Small intestine (tissue), 7 donors: ENCODE measurements around the gene SNRPA. TPM values are rescaled to one million over a fixed set of nuclear protein-coding genes. Genes with fewer than 3 reads are reported as not detected.
"Not testable (repeated sequence)": the region's sequence is repeated elsewhere in the genome, so short reads cannot be mapped to it uniquely, and the experiment has no call there.

ENCODE experiments used
- DNase-seq, 2 donors: peaks; one replicate each; pipeline versions ENCODE4 v3.0.0 to v3.0.0-alpha.2; 2013
- FAIRE-seq: peaks from 2 replicates; lab custom pipeline; 2012; peaks lifted over from hg19 to GRCh38; lab: Jason Lieb, UNC
- H3K27ac ChIP-seq, 3 donors: one replicate each; pipeline ENCODE4 v1.5.1; 2013; ENCODE audit warnings: low read length in 2 of 3, mild to moderate bottlenecking in 2 of 3, control low read depth in 1 of 3, inconsistent platforms in 1 of 3, low read depth in 1 of 3, moderate library complexity in 1 of 3
- H3K27me3 ChIP-seq, 3 donors: one replicate each; pipeline ENCODE4 v1.6.1; 2013; ENCODE audit warnings: low read length in 3 of 3, inconsistent platforms in 1 of 3; ENCODE audit not compliant: control insufficient read depth in 3 of 3, insufficient read depth in 3 of 3
- H3K36me3 ChIP-seq, 3 donors: one replicate each; pipeline ENCODE4 v1.6.1; 2013; ENCODE audit warnings: low read length in 3 of 3, inconsistent platforms in 1 of 3, low read depth in 1 of 3, mild to moderate bottlenecking in 1 of 3, moderate library complexity in 1 of 3; ENCODE audit not compliant: control insufficient read depth in 3 of 3, insufficient read depth in 2 of 3
- H3K4me1 ChIP-seq, 3 donors: one replicate each; pipeline ENCODE4 v1.6.1; 2013; ENCODE audit warnings: low read length in 2 of 3, inconsistent platforms in 1 of 3, low read depth in 1 of 3, mild to moderate bottlenecking in 1 of 3, moderate library complexity in 1 of 3; ENCODE audit not compliant: control insufficient read depth in 3 of 3, insufficient read depth in 2 of 3
- H3K4me3 ChIP-seq, 3 donors: one replicate each; pipeline ENCODE4 v1.5.1; 2013; ENCODE audit warnings: low read length in 3 of 3, control low read depth in 1 of 3, inconsistent platforms in 1 of 3, low read depth in 1 of 3, mild to moderate bottlenecking in 1 of 3, moderate library complexity in 1 of 3
- H3K9me3 ChIP-seq, 2 donors: one replicate each; pipeline ENCODE4 v1.6.1; 2013; ENCODE audit warnings: low read depth in 1 of 2, low read length in 1 of 2; ENCODE audit not compliant: control insufficient read depth in 2 of 2, insufficient read depth in 1 of 2
- WGBS, 3 donors: extraction: QIAGEN DNeasy Blood & Tissue Kit; methylation state at CpG; one replicate each; pipeline ENCODE4 v1.1.7; 2013; 5-methylcytosine and 5-hydroxymethylcytosine counted together
- polyA plus RNA-seq, 4 donors: library from polyadenylated mRNA; stranded (reverse) in 3 of 4; unstranded in 1 of 4; fragments of 200-250 nt in 3 of 4; fragments of 120-200 nt in 1 of 4; gene quantifications; one replicate each; pipeline versions ENCODE4 v1.2.1 to v1.2.3, GENCODE V29; 2013
- donor health status: healthy with polysubstance abuse.
- donor health status: control.
- donor health status: control.
- donor health status: Bipolar disorder and iron deficiency.
- donor health status: healthy.

The SNRPA gene
- polyA plus RNA-seq, 4 donors = 25.7 to 77.8 (median 52.7) TPM

- peaks cover 16 to 89% (median 16%) of the 10 kb centered on the region in 3 donors for H3K36me3 ChIP-seq
- FAIRE-seq = no peak
Observed at GRCh38 chr19:40724315-40724714, 26.7 kb upstream of the SNRPA start.

GRCh38 chr19:40724855-40725254 is 26.1 kb upstream of the SNRPA start:
- no peak for FAIRE-seq
- no peak overlapping the region for H3K4me3 ChIP-seq
- peaks cover 0 to 10% of the 10 kb centered on the region in 2 donors for H3K9me3 ChIP-seq
- H3K4me1 ChIP-seq = peaks cover 0 to 19% (median 6%) of the 10 kb centered on the region in 3 donors
- 96 to 98% (median 96%) methylated on average over 3 of the region's 3 CpGs for WGBS, 3 donors
- H3K36me3 ChIP-seq = peaks cover 16 to 91% (median 16%) of the 10 kb centered on the region in 3 donors
- H3K27ac ChIP-seq = no peak overlapping the region
- no peaks in the 10 kb centered on the region for H3K27me3 ChIP-seq
- DNase-seq = no peak

More at GRCh38 chr19:40724315-40724714, 26.7 kb upstream of the SNRPA start:
- no peak for DNase-seq
- 89 to 100% (median 92%) methylated on average over 4 of the region's 4 CpGs for WGBS, 3 donors
- no peaks in the 10 kb centered on the region for H3K27me3 ChIP-seq
- no peak overlapping the region for H3K27ac ChIP-seq
- H3K4me3 ChIP-seq = no peak overlapping the region
- peaks cover 0 to 10% of the 10 kb centered on the region in 2 donors for H3K9me3 ChIP-seq
- H3K4me1 ChIP-seq = peaks cover 0 to 24% (median 6%) of the 10 kb centered on the region in 3 donors

- H3K36me3 ChIP-seq = peaks cover 24 to 95% (median 26%) of the 10 kb centered on the region in 3 donors
- no peak overlapping the region for H3K27ac ChIP-seq
- no peaks in the 10 kb centered on the region for H3K27me3 ChIP-seq
- FAIRE-seq = no peak
- no peak for DNase-seq
- H3K9me3 ChIP-seq = peaks cover 0 to 10% of the 10 kb centered on the region in 2 donors
- WGBS, 3 donors = 95 to 100% (median 98%) methylated on average over 4 of the region's 4 CpGs
- H3K4me3 ChIP-seq = no peak overlapping the region
- H3K4me1 ChIP-seq = peaks cover 0 to 8% (median 6%) of the 10 kb centered on the region in 3 donors
Observed at GRCh38 chr19:40726279-40726678, 24.7 kb upstream of the SNRPA start.

- not testable (repeated sequence) for H3K4me1 ChIP-seq, H3K4me3 ChIP-seq, FAIRE-seq, H3K27ac ChIP-seq, H3K9me3 ChIP-seq, H3K27me3 ChIP-seq
- DNase-seq = peak in 1 of 2 donors; percentile 22
- peaks cover 20 to 91% (median 26%) of the 10 kb centered on the region in 3 donors for H3K36me3 ChIP-seq
- 60 to 85% (median 68%) methylated on average over 5 of the region's 5 CpGs for WGBS, 3 donors
Observed at GRCh38 chr19:40730065-40730464, 20.9 kb upstream of the SNRPA start.

- not testable (repeated sequence) for H3K9me3 ChIP-seq, H3K4me3 ChIP-seq, DNase-seq, H3K27ac ChIP-seq, H3K27me3 ChIP-seq, FAIRE-seq
- Histone ChIP-seq H3K4me1 (peaks cover 0 to 12% (median 0%) of the 10 kb centered on the region in 3 donors), H3K36me3 (peaks cover 20 to 94% (median 23%) of the 10 kb centered on the region in 3 donors)
- WGBS, 3 donors = 95 to 98% (median 96%) methylated on average over 14 to 16 of the region's 16 CpGs
Observed at GRCh38 chr19:40732304-40732703, 18.7 kb upstream of the SNRPA start.

GRCh38 chr19:40733149-40733548 is 17.9 kb upstream of the SNRPA start:
- DNase-seq (no peak), FAIRE-seq (no peak)
- Histone ChIP-seq H3K9me3 (no peaks in the 10 kb centered on the region), H3K4me1 (peaks cover 0 to 12% (median 0%) of the 10 kb centered on the region in 3 donors), H3K36me3 (peaks cover 16 to 91% (median 20%) of the 10 kb centered on the region in 3 donors), H3K27ac (no peak overlapping the region), H3K27me3 (no peaks in the 10 kb centered on the region), H3K4me3 (no peak overlapping the region)
- WGBS, 3 donors = 90 to 94% (median 94%) methylated on average over 13 of the region's 13 CpGs

GRCh38 chr19:40735013-40735771 is 15.8 kb upstream of the SNRPA start:
- FAIRE-seq (no peak), DNase-seq (peak in 1 of 2 donors; percentile 79)
- Histone ChIP-seq H3K9me3 (no peaks in the 10 kb centered on the region), H3K36me3 (peaks cover 11 to 91% (median 19%) of the 10 kb centered on the region in 3 donors), H3K4me3 (no peak overlapping the region), H3K27me3 (no peaks in the 10 kb centered on the region), H3K27ac (peak overlapping the region; percentile 42 to 67 (median 63)), H3K4me1 (peaks cover 0 to 12% (median 0%) of the 10 kb centered on the region in 3 donors)
- 61 to 84% (median 71%) methylated on average over 11 of the region's 11 CpGs for WGBS, 3 donors

- no peak for FAIRE-seq
- H3K27ac ChIP-seq = peak overlapping the region in 1 of 3 donors; percentile 1
Observed at GRCh38 chr19:40736661-40737060, 14.3 kb upstream of the SNRPA start.

More at GRCh38 chr19:40736661-40737060, 14.3 kb upstream of the SNRPA start:
- Histone ChIP-seq H3K9me3 (no peaks in the 10 kb centered on the region), H3K36me3 (peaks cover 2 to 91% (median 10%) of the 10 kb centered on the region in 3 donors), H3K4me1 (peaks cover 0 to 12% (median 0%) of the 10 kb centered on the region in 3 donors), H3K4me3 (no peak overlapping the region), H3K27me3 (no peaks in the 10 kb centered on the region)
- DNase-seq = no peak
- WGBS, 3 donors = 79 to 91% (median 85%) methylated on average over 7 to 9 of the region's 9 CpGs
